SK-N-SH treated with all-trans-retinoic acid at 6 μM for 48 hours (cell line): Measurements from ENCODE around the gene ZBTB12.
A peak's percentile ranks its signal among the peaks of the same experiment; 100 is the strongest.

Source experiments
- ATAC-seq: fragments of 200-7000 bp; cut with Tn5 transposase; 3 replicates; pipeline ENCODE4 v1.9.1; 2020; ENCODE audit warnings: mild to moderate bottlenecking, moderate library complexity
- ARNTL ChIP-seq: fragments of 450-650 bp; formaldehyde crosslinking; IDR thresholded peaks from 2 replicates; pipeline ENCODE4 v1.5.0; 2020; ENCODE audit warnings: low read depth, mild to moderate bottlenecking, moderate library complexity, borderline replicate concordance
- BACH2 ChIP-seq: fragments of 250-450 bp; sonication (Bioruptor Pico); IDR thresholded peaks from 2 replicates; pipeline ENCODE4 v1.9.0; 2021; ENCODE audit warnings: mild to moderate bottlenecking, borderline replicate concordance
- CSRNP3 ChIP-seq: fragments of 250-450 bp; sonication (Bioruptor Pico); IDR thresholded peaks from 2 replicates; pipeline ENCODE4 v1.5.1; 2021; ENCODE audit warnings: mild to moderate bottlenecking, moderate library complexity
- ESRRG ChIP-seq: fragments of 250-450 bp; sonication (Bioruptor Pico); IDR thresholded peaks from 2 replicates; pipeline ENCODE4 v1.6.1; 2021; ENCODE audit warnings: mild to moderate bottlenecking
- ISL1 ChIP-seq: fragments of 250-450 bp; sonication (Bioruptor Pico); IDR thresholded peaks from 2 replicates; pipeline ENCODE4 v2.1.2; 2022; ENCODE audit warnings: mild to moderate bottlenecking, moderate library complexity
- OSR1 ChIP-seq: fragments of 250-450 bp; sonication (Bioruptor Pico); IDR thresholded peaks from 2 replicates; pipeline ENCODE4 v1.8.0; 2022; ENCODE audit warnings: moderate library complexity, mild to moderate bottlenecking, inconsistent platforms
- PATZ1 ChIP-seq: fragments of 250-450 bp; sonication (Bioruptor Pico); IDR thresholded peaks from 2 replicates; pipeline ENCODE4 v1.8.0; 2020; ENCODE audit warnings: mild to moderate bottlenecking, moderate library complexity, borderline replicate concordance
- PPARA ChIP-seq: fragments of 250-450 bp; sonication (Bioruptor Pico); IDR thresholded peaks from 2 replicates; pipeline ENCODE4 v1.5.0; 2020; ENCODE audit warnings: mild to moderate bottlenecking, borderline replicate concordance
- TCF4 ChIP-seq: fragments of 250-450 bp; sonication (Bioruptor Pico); IDR thresholded peaks from 2 replicates; pipeline ENCODE4 v1.8.0; 2021; ENCODE audit warnings: mild to moderate bottlenecking, moderate library complexity, borderline replicate concordance
- TSHZ2 ChIP-seq: fragments of 250-450 bp; sonication (Bioruptor Pico); IDR thresholded peaks from 2 replicates; pipeline ENCODE4 v1.5.0; 2020; ENCODE audit warnings: mild to moderate bottlenecking, moderate library complexity
- ZC3H10 ChIP-seq: fragments of 250-450 bp; sonication (Bioruptor Pico); IDR thresholded peaks from 2 replicates; pipeline ENCODE4 v1.5.1; 2021; ENCODE audit warnings: mild to moderate bottlenecking, moderate library complexity
- ZNF565 ChIP-seq: fragments of 450-650 bp; formaldehyde crosslinking; conservative IDR thresholded peaks from 2 replicates; pipeline ENCODE4 v1.5.0; 2020; ENCODE audit warnings: low read depth, mild to moderate bottlenecking, moderate library complexity
- ZNF8 ChIP-seq: fragments of 450-650 bp; formaldehyde crosslinking; IDR thresholded peaks from 2 replicates; pipeline ENCODE4 v1.5.0; 2020; ENCODE audit warnings: mild to moderate bottlenecking, moderate library complexity
- TF ChIP-seq, protein P1 (sequence below): fragments of 250-450 bp; sonication (Bioruptor Pico); IDR thresholded peaks from 2 replicates; pipeline ENCODE4 v1.5.1; 2020; ENCODE audit warnings: low read depth, mild to moderate bottlenecking, moderate library complexity

ZBTB12 gene

DNA sequence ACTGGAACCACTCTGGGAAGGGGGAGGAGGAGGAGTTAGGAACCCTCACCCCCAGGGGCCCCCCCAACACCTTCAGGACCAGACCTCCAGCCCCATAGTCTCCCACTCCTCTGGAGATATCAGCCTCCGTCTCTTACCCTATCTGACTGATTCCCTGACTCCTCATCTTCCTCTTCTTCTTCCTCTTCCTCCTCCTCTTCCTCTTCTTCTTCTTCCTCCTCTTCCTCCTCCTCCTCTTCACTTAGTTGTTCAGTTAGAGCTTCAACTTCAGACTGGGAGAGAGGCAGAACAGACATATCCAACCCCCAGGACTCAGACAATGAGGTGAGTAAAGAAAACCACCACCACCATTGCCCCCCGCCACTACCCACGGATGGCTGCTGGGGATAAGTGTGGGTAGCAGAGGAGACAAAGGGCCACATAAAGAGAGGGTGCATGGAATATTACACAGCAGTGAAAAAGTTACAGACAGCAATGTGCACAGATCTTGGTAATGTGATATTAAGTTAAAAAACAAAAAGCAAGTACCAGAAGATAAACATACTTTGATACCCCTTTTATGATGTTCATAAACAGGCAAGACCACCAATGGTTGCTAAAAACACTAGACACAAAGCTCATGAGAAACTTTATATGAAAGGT is 12.4 kb downstream of the ZBTB12 start (continued):
- no peak for TF ChIP-seq TSHZ2 (CRISPR knock-in tag)
- TF ChIP-seq ARNTL, result no peak
- TF ChIP-seq OSR1 (CRISPR knock-in tag), result no peak
- no peak for TF ChIP-seq BACH2
- no peak for TF ChIP-seq ZNF565 (CRISPR knock-in tag)

DNA sequence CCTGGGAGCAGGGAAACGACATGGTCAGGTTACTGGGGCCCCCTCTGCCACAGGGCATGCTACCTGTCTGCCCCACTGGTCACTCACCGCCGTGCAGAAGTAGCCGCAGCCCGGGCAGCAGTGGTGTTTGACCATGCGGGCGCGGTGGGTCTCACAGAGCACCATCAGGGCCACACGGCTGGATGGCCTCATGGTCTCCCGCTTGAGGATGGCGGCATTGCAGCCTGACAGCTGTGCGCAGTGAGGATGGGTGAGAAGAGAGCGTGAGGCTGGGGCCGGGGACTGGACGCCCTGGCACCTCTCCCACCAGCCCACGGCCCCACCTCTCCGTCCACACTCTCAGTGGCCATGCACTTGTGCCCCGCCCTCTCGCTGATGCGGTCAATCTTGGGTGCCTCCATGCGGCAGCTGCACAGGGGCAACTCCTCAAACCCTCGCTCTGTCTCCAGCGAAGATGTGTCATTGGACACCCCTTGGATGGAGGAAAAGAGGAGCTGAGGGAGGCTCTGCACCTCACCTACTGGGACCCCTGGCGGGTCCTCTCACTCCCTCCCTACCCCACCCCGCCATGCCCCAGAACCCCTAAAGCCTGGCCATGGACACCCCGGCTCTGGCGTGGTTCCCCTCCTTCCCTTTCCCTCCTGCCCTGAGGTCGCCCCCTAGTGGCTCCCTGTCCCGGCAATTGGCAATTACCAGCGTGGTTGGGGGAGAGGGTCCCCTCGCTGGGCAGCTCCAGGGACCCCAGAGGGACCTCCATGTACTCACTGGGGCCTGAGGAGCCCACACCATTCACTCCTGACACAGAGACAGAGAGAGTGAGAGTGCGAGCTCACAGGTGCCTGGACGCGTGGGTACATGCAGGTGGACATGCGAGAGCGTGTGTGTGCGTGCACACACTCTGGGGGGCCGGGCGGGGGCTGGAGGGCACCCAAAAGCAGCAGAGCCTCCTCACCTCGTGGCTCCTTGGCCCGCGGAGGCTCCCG is 13.3 kb downstream of the ZBTB12 start:
- ATAC-seq, result peak; percentile 73

More for the DNA sequence above, 13.3 kb downstream of the ZBTB12 start:
- TF ChIP-seq TCF4 (CRISPR knock-in tag) (no peak), ARNTL (no peak), CSRNP3 (CRISPR knock-in tag) (no peak), PPARA (CRISPR knock-in tag) (no peak), PATZ1 (CRISPR knock-in tag) (no peak), ZNF8 (CRISPR knock-in tag) (no peak), ESRRG (CRISPR knock-in tag) (no peak), TSHZ2 (CRISPR knock-in tag) (no peak), ZC3H10 (CRISPR knock-in tag) (no peak), ISL1 (no peak)
- TF ChIP-seq, protein P1, sequence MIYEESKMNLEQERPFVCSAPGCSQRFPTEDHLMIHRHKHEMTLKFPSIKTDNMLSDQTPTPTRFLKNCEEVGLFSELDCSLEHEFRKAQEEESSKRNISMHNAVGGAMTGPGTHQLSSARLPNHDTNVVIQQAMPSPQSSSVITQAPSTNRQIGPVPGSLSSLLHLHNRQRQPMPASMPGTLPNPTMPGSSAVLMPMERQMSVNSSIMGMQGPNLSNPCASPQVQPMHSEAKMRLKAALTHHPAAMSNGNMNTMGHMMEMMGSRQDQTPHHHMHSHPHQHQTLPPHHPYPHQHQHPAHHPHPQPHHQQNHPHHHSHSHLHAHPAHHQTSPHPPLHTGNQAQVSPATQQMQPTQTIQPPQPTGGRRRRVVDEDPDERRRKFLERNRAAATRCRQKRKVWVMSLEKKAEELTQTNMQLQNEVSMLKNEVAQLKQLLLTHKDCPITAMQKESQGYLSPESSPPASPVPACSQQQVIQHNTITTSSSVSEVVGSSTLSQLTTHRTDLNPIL, result no peak
